ENCODE measurements around the gene IGDCC3.

The IGDCC3 gene

GRCh38 chr15:65377976-65378366 lies at the start of gene IGDCC3:
TSS of gene IGDCC3 (minus strand) at chr15:65378002. CDS start at chr15:65377788, 214 bp downstream.
- no peak for TF ChIP-seq CTCF (IDR thresholded peaks at IDR 0.05; ENCODE audit: low read depth, low read length)
- no peak for DNase-seq (ENCODE audit: extremely low read depth, low read depth)

- TF ChIP-seq CTCF (IDR thresholded peaks at IDR 0.05; ENCODE audit: low read depth, low read length), result no peak
- no peak for DNase-seq (ENCODE audit: extremely low read depth, low read depth)
Observed at GRCh38 chr15:65426216-65426853, 48.5 kb upstream of the IGDCC3 start.

- TF ChIP-seq CTCF (IDR thresholded peaks at IDR 0.05; ENCODE audit: low read depth, low read length), result no peak
- no peak for DNase-seq (ENCODE audit: extremely low read depth, low read depth)
Observed at GRCh38 chr15:65424683-65425082, 46.9 kb upstream of the IGDCC3 start.

- no peak for TF ChIP-seq CTCF (IDR thresholded peaks at IDR 0.05; ENCODE audit: low read depth, low read length)
- DNase-seq (ENCODE audit: extremely low read depth, low read depth), result no peak
Observed at GRCh38 chr15:65423976-65424679, 46.3 kb upstream of the IGDCC3 start.

- no peak for TF ChIP-seq CTCF (IDR thresholded peaks at IDR 0.05; ENCODE audit: low read depth, low read length)
- DNase-seq (ENCODE audit: extremely low read depth, low read depth), result no peak
Observed at GRCh38 chr15:65423150-65423975, 45.6 kb upstream of the IGDCC3 start.

- TF ChIP-seq CTCF (IDR thresholded peaks at IDR 0.05; ENCODE audit: low read depth, low read length), result no peak
- no peak for DNase-seq (ENCODE audit: extremely low read depth, low read depth)
Observed at GRCh38 chr15:65421360-65422215, 43.8 kb upstream of the IGDCC3 start.

All from AG09319 (cell line).